H1 (cell line): ENCODE results near the gene TRIOBP. TPM values are rescaled to one million over a fixed set of nuclear protein-coding genes. Genes with fewer than 3 reads are reported as not detected.

ENCODE experiments used
- CTCF ChIP-seq, 3 experiments: IDR thresholded peaks; 1 replicate in 2 of 3; 2 replicates in 1 of 3; pipeline versions ENCODE4 v1.5.1 to v1.6.1; 2011; ENCODE audit warnings: low read length in 3 of 3, mild to moderate bottlenecking in 3 of 3, inconsistent platforms in 2 of 3, low read depth in 1 of 3, moderate library complexity in 1 of 3; ENCODE audit not compliant: insufficient read depth in 1 of 3; ENCODE audit errors: control extremely low read depth in 1 of 3
- POU5F1 ChIP-seq: IDR thresholded peaks from 2 replicates; pipeline ENCODE4 v1.6.1; 2011; ENCODE audit warnings: low read depth, mild to moderate bottlenecking, low read length, moderate library complexity
- RAD21 ChIP-seq, 2 experiments: IDR thresholded peaks in 1 of 2; conservative IDR thresholded peaks in 1 of 2; 2 replicates each; pipeline ENCODE4 v1.6.1; 2011; ENCODE audit warnings: low read depth in 2 of 2, low read length in 2 of 2, improper control_type of control experiment in 1 of 2, inconsistent platforms in 1 of 2, mild to moderate bottlenecking in 1 of 2, moderate library complexity in 1 of 2
- SRF ChIP-seq: IDR thresholded peaks from 2 replicates; pipeline ENCODE4 v1.6.1; 2011; ENCODE audit warnings: mild to moderate bottlenecking, low read depth, low read length, moderate library complexity
- polyA plus RNA-seq, 7 experiments: library from polyadenylated mRNA; depleted of rRNA in 3 of 7; stranded (reverse) in 5 of 7; unstranded in 2 of 7; fragments of >200 nt in 5 of 7; fragments of 200-250 nt in 2 of 7; gene quantifications; 1 replicate in 5 of 7; 2 replicates in 1 of 7; 4 replicates in 1 of 7; pipeline versions ENCODE4 v1.2.1 to v1.2.3, GENCODE V29; 2011 to 2013; ENCODE audit warnings: missing spikeins in 2 of 7, mixed read lengths in 2 of 7
- total RNA-seq: library from RNA; stranded (reverse); fragmentation: NEBNext Ultra II Directional; extraction: Animal tissue kit (Norgen Biotek cat#: 25700); gene quantifications from 2 replicates; pipeline ENCODE4 v1.2.1, GENCODE V29; 2021

TRIOBP gene
- total and polyA plus RNA-seq, 2 of the 8 experiments (the other 6 are each of a cell fraction or from before 2014, with no cell fraction given) = 18.2 to 27.3 TPM

DNA sequence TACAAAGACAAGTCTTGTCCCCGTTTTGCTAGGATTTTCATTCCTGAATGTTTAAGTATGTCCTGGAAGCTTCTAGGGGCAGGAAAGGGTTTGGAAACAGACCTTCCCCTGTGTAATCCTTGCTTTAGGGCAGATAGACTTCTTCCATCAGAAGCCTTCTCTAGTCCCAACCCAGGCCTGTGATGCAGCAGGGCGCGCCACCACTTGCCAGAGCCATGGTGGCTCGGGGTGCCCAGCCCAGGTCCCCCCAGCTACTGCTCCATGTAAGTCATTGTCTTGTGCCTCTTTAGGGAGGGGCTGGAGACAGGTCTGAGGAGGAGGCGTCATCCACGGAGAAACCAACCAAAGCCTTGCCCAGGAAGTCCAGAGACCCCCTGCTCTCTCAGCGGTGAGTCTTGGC, 6.4 kb upstream of the TRIOBP start (continued):
- TF ChIP-seq SRF (no peak), CTCF (IDR thresholded peaks at IDR 0.05; ENCODE audit: control extremely low read depth in 1 of 3, insufficient read depth in 1 of 3, low read depth in 1 of 3, low read length in 3 of 3) (no peak), POU5F1 (no peak), RAD21 (IDR thresholded peaks at IDR 0.05 in 1 of 2, conservative IDR thresholded peaks at IDR 0.05 in 1 of 2; ENCODE audit: low read depth in 2 of 2, low read length in 2 of 2) (no peak)
- TF ChIP-seq, all 59 proteins: peak for 0
